Testis (tissue), 3 donors: ENCODE measurements around the gene PYGB. TPM values are rescaled to one million over a fixed set of nuclear protein-coding genes. Genes with fewer than 3 reads are reported as not detected.

Source experiments
- DNase-seq: peaks from one replicate; pipeline ENCODE4 v3.0.0-alpha.2; 2019
- H3K27ac ChIP-seq, 2 donors: fragments of 200-600 bp; sonication (generic); one replicate each; pipeline ENCODE4 v1.5.1; 2019
- H3K27me3 ChIP-seq: fragments of 200-600 bp; sonication (generic); one replicate; pipeline ENCODE4 v1.5.1; 2019
- H3K36me3 ChIP-seq: fragments of 200-600 bp; sonication (generic); one replicate; pipeline ENCODE4 v1.5.1; 2017; ENCODE audit warnings: low read depth; ENCODE audit errors: missing control alignments
- H3K4me1 ChIP-seq: fragments of 200-600 bp; sonication (generic); one replicate; pipeline ENCODE4 v1.5.1; 2019
- H3K4me3 ChIP-seq, 2 donors: fragments of 200-600 bp; sonication (generic); one replicate each; pipeline ENCODE4 v1.5.1; 2017 to 2019
- H3K9me3 ChIP-seq: fragments of 200-600 bp; sonication (generic); one replicate; pipeline ENCODE4 v1.5.1; 2017
- CTCF ChIP-seq, 3 experiments: fragments of 450-650 bp in 2 of 3; fragments of 200-600 bp in 1 of 3; sonication (generic) in 1 of 3; IDR thresholded peaks; one replicate each; pipeline ENCODE4 v1.5.1; 2016 to 2019; ENCODE audit warnings: antibody characterized with exemption in 3 of 3, mild to moderate bottlenecking in 2 of 3, moderate library complexity in 1 of 3
- POLR2A ChIP-seq: fragments of 450-650 bp; IDR thresholded peaks from one replicate; pipeline ENCODE4 v1.6.1; 2017; ENCODE audit warnings: antibody characterized with exemption, mild to moderate bottlenecking, moderate library complexity
- WGBS, 2 donors: methylation state at CpG; one replicate each; pipeline ENCODE4 v1.1.5; 2018; 5-methylcytosine and 5-hydroxymethylcytosine counted together
- intact Hi-C: fragments of 100-400 bp; cut with DNase I; formaldehyde crosslinking; loops from one replicate; pipeline ENCODE4 v1.15.1; 2023; ENCODE audit warnings: low total_unique reads
- polyA plus RNA-seq: library from polyadenylated mRNA; stranded (reverse); fragments of 350-450 nt; fragmentation: Illumina TruSeq; extraction: RNeasy Lipid Tissue Mini Kit (QIAGEN cat#74804); gene quantifications from one replicate; pipeline ENCODE4 v1.2.3, GENCODE V29; 2014; ENCODE audit warnings: low read depth, low replicate concordance; ENCODE audit not compliant: insufficient read depth
- total RNA-seq, 2 donors: library from RNA; depleted of rRNA; stranded (reverse); fragments of >200 nt; gene quantifications; one replicate each; pipeline ENCODE4 v1.2.3, GENCODE V29; 2016

PYGB gene
- total and polyA plus RNA-seq, 3 donors from 2014 or later, result 50.8 to 91.5 (median 91.5) TPM

GRCh38 chr20:25277051-25277801 lies 29.3 kb downstream of the PYGB start:
- H3K27ac ChIP-seq, result no peak overlapping the region
- no peak for TF ChIP-seq CTCF (IDR thresholded peaks at IDR 0.05)
- no peak for TF ChIP-seq POLR2A
- H3K9me3 ChIP-seq, result no peaks in the 10 kb centered on the region
- no peak overlapping the region for H3K4me3 ChIP-seq
- H3K4me1 ChIP-seq, result peaks cover 20% of the 10 kb centered on the region
- H3K36me3 ChIP-seq, result no peaks in the 10 kb centered on the region
- DNase-seq, result peak; percentile 23
- WGBS, 2 donors, result 75 to 85% methylated on average over 17 to 24 of the region's 24 CpGs
- no peaks in the 10 kb centered on the region for H3K27me3 ChIP-seq
- intact Hi-C loops, result no loop called here

GRCh38 chr20:25277941-25278521 lies 30.1 kb downstream of the PYGB start:
- Histone ChIP-seq H3K36me3 (no peaks in the 10 kb centered on the region), H3K27me3 (no peaks in the 10 kb centered on the region), H3K9me3 (no peaks in the 10 kb centered on the region), H3K27ac (no peak overlapping the region), H3K4me3 (no peak overlapping the region), H3K4me1 (peaks cover 15% of the 10 kb centered on the region)
- intact Hi-C loops, result no loop called here
- TF ChIP-seq CTCF (IDR thresholded peaks at IDR 0.05), result no peak
- no peak for TF ChIP-seq POLR2A
- peak; percentile 12 for DNase-seq
- WGBS, 2 donors, result 81 to 85% methylated on average over 11 to 19 of the region's 19 CpGs

- H3K4me1 ChIP-seq, result peaks cover 7% of the 10 kb centered on the region
- H3K4me3 ChIP-seq, result no peak overlapping the region
- TF ChIP-seq POLR2A (no peak), CTCF (IDR thresholded peaks at IDR 0.05) (no peak)
- intact Hi-C loops, result no loop called here
- no peak overlapping the region for H3K27ac ChIP-seq
- 91 to 92% methylated on average over 14 to 26 of the region's 26 CpGs for WGBS, 2 donors
- no peaks in the 10 kb centered on the region for H3K9me3 ChIP-seq
- H3K27me3 ChIP-seq, result no peaks in the 10 kb centered on the region
- DNase-seq, result peak; percentile 10
- H3K36me3 ChIP-seq, result no peaks in the 10 kb centered on the region
These were observed 30.9 kb downstream of the PYGB start for GRCh38 chr20:25278636-25279361.

- Histone ChIP-seq H3K4me3 (no peak overlapping the region), H3K4me1 (peaks cover 2% of the 10 kb centered on the region), H3K9me3 (no peaks in the 10 kb centered on the region), H3K27me3 (no peaks in the 10 kb centered on the region), H3K36me3 (no peaks in the 10 kb centered on the region), H3K27ac (no peak overlapping the region)
- no peak for TF ChIP-seq POLR2A
- no peak for TF ChIP-seq CTCF (IDR thresholded peaks at IDR 0.05)
- 83 to 88% methylated on average over 9 of the region's 9 CpGs for WGBS, 2 donors
- intact Hi-C loops, result no loop called here
- no peak for DNase-seq
These were observed 31.5 kb downstream of the PYGB start for GRCh38 chr20:25279403-25279802.
